Fibroblast of pulmonary artery (primary cell): ENCODE results near the gene LMO4.

Experiments used
- DNase-seq: peaks from one replicate; pipeline ENCODE4 v3.0.0-alpha.2; 2010; ENCODE audit warnings: low read depth
- H3K4me3 ChIP-seq: replicated peaks from 2 replicates; pipeline ENCODE4 v1.5.1; 2011; ENCODE audit warnings: low read depth, mild to moderate bottlenecking, control low read depth, low read length, moderate library complexity
- CTCF ChIP-seq: IDR thresholded peaks from 2 replicates; pipeline ENCODE4 v1.5.1; 2011; ENCODE audit warnings: mild to moderate bottlenecking, control low read depth, low read length, inconsistent platforms; ENCODE audit errors: missing control alignments

Gene LMO4

DNA sequence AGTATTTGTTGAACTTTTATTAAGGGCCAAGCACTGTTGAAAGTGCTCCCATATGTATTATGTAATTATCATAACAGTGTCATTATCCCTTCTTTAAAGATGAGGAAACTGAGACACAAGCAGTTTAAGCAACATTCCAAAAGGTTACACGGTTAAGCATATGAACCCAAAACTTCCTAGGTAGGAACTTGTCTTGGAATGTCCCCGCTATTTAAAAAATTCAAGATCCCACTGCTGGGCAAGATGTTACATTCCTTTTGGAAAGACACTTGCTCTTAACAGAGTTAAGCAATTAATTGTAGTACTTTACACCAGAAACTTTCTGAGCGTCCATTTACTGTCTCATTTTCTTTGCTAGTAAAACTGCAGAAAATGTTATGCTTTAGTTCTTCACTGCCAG lies 15.6 kb downstream of the LMO4 start:
- DNase-seq = no peak
- H3K4me3 ChIP-seq = no peak overlapping the region
- TF ChIP-seq CTCF = no peak

DNA sequence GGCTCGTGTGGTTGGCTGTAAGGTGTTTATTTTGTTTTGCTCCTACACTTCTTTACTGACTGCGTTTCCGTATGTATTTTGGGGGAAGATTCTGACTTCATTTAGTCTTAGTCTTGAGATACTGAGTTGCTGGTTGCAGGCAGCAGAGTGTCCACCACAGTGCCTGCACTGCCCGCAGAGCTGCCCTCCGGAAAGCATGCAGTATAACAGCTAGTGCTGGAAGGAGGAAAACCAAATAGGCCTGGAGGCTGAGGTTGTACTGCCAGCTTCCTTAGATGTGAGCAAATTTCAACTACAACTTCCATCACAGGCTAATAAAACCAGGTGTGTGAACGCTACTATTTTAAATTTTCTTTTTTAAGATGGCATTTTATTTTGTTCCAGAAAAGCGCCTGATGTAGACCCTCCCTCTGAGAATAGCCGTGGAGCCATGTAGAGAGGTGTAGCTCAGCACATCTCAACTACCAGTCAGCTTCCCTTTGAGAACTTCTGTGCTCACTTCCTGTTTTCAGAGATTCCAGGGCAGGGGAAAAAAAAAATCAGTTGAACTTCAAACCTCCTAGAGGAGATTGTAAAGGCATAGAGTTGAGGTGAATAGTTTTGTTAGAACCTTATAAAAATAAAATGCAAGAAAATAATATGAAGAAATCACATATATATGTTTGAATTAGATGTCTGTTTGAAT lies 17.6 kb downstream of the LMO4 start:
- TF ChIP-seq CTCF = no peak
- DNase-seq = no peak
- H3K4me3 ChIP-seq = no peak overlapping the region

DNA sequence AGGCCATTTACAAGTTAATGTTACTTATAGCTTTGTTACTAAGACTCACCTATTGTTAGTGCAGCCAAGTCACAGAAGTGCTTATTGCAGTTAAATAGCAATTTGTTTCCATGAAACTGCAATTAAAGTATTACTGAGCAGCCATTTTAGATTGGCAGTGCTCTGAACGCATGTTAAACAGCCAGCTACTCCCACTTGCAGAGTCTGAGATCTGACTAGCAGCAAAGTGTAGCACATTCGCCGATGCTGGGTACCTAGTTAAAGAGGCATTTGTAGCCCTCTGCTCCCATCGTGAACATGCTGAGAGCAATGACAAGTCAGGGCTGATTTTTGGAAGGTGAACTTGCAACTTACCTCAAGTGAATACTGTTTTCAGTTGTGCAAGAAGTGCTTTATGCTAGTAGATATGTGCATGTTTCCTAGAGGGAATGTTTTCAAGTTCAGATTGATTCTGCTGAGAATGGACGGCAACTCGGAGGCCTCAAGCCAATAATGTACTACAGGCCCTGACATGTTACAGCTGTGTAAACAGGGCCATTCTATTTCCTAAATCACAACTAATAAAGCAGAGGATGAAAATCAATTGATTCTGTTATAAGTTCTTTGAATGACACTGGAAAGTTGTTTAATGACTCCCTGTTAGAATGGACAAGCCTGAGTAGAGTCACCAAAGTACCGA lies 19.8 kb downstream of the LMO4 start:
- no peak overlapping the region for H3K4me3 ChIP-seq
- no peak for DNase-seq
- no peak for TF ChIP-seq CTCF

DNA sequence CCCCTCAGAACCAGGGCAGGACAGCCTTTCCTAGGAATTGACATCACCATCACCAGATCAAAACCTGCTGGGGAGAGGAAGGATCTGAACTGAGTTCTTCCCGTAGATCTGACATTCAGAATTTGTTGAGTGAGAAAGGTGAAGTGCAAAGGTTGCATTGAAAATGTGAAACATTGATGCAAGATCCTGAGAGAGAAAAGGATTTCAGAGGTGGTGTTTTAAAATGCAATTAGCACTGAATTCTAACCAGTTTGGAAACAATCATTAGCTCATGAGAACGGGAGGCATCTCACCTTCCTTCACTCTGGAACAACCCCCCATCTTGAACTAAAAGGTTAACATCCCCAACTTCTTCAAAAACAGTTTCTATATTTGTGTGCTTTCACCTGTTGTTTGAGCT lies 20.4 kb downstream of the LMO4 start:
- H3K4me3 ChIP-seq = no peak overlapping the region
- TF ChIP-seq CTCF = no peak

DNA sequence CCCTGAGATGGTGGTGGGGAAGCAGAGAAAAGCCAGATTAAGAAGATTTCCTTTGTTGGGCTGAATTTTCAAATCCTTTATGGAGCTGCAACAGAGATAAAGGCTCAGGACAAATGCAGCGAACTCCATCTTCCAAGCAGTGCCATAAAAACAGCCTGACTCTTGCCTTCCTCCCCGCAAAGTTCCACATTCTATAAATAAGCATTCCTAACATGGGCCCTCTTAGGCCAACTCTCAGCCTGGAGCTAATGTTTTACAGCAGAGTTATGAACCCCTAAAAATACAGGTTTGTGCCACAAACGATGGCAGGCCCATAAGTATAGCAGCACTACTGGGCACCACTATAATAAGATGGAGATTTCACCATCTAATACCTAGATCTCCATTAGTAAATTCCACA lies 27.2 kb downstream of the LMO4 start:
- TF ChIP-seq CTCF = no peak
- H3K4me3 ChIP-seq = no peak overlapping the region
- no peak for DNase-seq

More for the DNA sequence above, 20.4 kb downstream of the LMO4 start:
- DNase-seq = no peak

GRCh38 chr1:87356591-87356990 lies 27.9 kb downstream of the LMO4 start:
- TF ChIP-seq CTCF = no peak
- no peak overlapping the region for H3K4me3 ChIP-seq
- no peak for DNase-seq

GRCh38 chr1:87358219-87358618 lies 29.5 kb downstream of the LMO4 start:
- no peak for TF ChIP-seq CTCF
- no peak for DNase-seq
- no peak overlapping the region for H3K4me3 ChIP-seq
